GM18505 (cell line): Measurements from ENCODE around the gene CADPS.
A peak's percentile ranks its signal among the peaks of the same experiment; 100 is the strongest.

Experiments used
- ATAC-seq: cut with Tn5 transposase; IDR thresholded peaks from one replicate; pipeline ENCODE4 v1.9.1; 2021; ENCODE audit not compliant: unreplicated experiment
- POLR2A ChIP-seq: IDR thresholded peaks from 4 replicates; pipeline ENCODE4 v1.6.1; 2011; ENCODE audit warnings: borderline replicate concordance; ENCODE audit not compliant: insufficient read depth, insufficient read length; ENCODE audit errors: extremely low read depth

CADPS gene

DNA sequence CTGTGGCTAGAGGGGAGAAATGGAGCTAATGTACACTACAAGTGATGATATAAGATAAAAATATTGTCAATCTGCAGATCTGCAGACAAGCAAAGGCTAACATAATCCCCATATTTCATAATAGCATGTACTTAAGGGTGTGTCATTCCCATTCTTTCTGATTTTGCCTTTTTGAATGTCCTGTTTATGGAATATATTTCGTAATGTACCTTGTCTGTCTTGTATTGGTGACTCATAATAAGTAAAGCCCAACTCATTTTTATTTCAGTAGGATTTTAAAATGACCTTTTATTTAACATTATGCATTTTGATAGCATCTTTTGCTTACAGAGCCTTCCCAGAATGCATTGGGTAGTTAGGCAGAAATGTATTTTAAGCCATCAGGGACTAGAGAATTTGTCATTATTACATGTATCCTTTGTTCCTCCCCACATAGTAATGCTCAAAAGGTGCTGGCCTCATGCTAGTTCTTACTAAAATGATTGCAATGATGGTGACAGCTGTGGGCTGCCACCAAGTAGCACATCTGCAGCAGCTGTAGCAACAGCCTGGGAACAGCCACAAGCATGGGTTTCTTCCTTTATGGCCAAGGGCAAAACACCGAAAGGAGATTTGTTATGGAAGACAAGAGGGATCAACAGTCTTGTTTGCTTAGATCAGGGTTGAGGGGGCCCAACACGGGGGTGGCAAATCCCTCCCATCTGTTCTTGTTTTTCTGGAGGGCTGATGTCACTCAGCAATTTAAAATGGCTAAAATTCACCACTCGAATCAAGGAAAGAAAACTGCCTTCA lies 188.5 kb downstream of the CADPS start:
- ATAC-seq: no peak
- TF ChIP-seq POLR2A: no peak

DNA sequence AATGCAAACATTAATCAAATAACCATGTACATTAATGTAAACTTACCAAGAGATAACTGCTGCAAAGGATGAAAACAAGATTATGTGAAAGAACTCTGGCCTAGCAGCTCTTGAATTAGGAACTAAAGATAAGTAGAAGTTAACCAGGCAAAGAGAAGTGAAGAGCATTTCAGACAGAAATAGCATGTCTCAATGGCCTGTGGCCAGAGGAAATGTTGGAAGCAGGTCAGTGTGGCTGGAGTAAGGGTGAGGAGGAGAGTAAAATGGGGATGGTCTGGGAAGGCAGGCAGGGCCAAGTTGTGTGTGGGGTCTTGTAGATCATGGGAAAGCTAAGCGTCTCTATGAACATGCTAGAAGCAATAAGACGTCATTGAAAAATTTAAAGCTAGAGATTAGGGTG lies 192.4 kb downstream of the CADPS start:
- TF ChIP-seq POLR2A: no peak
- no peak for ATAC-seq

DNA sequence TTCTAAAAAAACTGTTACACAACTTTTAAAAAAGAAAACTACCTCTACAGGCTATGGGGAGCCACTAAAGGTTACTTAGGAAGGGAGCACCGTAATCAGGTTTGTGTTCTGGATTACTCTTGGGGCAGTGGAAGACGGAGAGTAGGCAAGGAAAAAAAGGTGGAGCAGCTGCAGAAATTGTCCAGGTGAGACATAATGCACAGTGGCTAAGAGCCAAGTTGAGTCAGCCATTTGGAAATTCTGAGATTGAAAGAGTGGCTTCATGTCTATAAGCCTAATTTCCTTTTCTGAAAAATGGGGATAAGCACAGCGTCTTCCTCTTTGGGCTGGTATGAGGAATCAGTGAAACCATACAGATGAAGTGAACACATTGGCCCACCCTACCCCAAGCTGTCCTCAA lies 195.2 kb downstream of the CADPS start:
- ATAC-seq: no peak
- TF ChIP-seq POLR2A: no peak

DNA sequence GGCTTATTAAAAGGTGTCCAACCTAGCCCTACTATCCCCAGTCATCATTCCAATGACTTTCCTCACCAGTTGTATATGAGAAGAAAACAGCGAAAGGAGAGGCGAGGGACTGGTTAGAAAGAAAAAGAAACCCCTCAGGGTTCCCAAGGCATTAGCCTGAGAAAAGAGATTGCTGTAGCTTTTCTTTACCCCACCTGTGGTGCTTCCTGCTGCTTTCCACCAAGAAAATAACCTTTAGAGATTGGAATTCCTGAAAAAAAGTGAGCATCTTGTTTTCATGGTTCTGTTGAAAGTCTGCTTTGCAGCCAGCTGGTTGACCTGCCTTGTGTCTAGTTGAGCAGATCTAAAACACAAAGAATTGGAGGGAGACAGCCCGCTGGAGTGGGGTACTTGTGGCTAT lies 196.4 kb downstream of the CADPS start:
- ATAC-seq: no peak
- no peak for TF ChIP-seq POLR2A

DNA sequence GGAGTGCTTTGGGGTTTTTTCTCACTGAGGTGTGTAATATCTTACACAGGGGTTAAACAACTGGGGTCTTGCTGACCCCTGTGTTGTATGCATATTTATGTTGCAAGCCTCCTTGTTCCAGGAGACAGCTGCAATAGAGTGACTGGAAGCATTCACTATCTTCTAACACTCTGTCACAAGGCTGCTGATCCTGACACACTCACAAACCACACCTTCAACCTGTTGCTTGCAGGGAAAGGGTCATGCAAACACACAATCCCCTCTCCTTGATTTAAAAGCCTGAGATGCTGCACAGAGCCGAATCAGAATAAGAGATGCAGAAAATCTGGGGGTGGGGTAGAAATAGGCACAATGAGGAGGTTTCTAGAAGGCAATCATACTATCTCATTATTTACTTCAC lies 197.3 kb downstream of the CADPS start:
- TF ChIP-seq POLR2A: no peak
- no peak for ATAC-seq

DNA sequence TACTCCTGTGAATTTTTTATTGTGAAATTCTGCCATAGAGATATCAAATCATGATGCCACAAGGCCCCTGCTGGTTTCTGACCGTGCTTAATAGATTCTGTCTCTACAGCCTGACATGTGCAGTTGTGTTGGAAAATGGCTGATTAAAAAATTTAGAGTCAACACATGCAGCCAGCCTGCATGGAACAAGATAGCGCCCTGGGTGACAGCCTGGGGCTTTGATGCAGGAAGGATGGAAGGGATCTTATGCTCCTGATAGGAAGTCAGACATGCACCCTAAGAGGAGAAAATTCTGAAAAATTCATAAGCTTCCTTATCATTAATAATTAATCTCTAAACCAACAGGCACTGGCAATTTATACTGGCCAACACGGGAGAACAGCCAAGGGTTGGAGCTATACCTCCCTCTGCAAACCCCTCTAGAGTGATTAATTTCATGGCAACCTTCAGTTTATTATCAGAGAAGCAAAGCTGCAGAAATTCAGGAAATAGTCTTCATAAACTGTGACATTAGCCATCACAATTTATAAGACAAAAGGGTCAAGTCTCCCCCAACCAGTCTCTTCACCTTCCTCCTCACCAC lies 198.4 kb downstream of the CADPS start:
- ATAC-seq: no peak
- no peak for TF ChIP-seq POLR2A

DNA sequence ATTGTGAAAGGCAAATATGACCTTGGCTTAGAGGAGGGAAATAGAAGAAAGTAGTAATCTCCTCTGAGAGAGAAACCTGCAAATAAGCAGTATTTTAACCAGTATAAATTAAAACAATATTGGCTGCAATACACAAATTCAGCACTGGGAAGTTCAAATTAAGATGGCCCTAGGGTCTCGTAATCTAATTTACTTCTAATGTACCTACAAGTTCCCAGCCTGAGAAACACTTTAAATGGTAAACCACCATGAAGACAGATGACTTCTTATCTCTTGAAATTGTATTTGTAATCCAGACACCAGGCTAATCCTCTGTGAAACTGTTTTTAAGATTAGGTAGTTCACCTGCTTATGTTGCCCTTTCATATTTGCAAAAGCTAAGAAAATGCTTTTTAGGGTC lies 199.7 kb downstream of the CADPS start:
- ATAC-seq: no peak
- TF ChIP-seq POLR2A: no peak

DNA sequence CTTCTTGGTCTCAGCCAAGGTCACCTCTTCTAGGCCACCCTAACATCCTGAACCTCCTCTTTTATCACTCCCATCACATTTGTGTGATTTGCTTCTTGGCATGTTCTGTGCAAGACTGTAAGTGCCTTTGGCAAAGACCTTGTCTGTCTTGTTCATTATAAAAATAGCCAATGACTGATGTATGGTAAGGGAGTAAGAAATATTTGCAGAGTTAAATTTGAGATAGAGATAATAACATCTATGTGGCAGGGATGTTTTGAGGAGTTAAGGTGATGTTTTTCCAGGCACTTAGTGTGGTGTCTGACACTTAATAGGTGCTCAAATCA lies 202.3 kb downstream of the CADPS start:
- no peak for TF ChIP-seq POLR2A
- no peak for ATAC-seq

DNA sequence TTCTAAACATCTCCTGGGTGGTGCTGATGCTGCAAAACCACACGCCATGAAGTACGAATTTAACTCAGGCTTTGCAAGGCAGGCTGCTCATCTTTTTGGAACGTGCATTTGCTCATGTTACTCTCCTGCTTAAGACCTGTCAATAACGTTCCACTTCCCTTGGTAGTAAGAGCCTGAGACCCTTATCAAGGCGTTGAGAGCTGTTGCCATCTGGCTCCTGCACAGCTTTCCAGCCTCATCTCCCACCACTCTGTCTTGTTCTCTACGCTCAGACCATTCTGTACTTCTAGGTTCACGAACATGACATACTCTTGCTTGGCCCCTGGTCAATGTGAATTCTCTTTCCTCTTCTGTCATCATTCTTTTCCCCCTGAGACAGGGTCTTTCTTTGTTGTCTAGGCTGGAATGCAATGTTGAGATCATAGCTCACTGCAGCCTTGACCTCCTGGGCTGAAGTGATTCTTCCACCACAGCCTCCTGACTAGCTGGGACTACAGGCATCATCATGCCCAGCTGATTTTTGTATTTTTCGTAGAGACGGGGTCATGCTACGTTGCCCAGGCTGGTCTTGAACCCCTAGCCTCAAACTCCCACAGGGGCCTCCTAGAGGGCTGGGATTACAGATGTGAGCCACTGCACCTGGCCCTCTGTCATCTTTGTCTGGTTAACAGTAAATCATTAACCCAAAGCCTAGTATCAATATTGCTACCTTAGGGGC lies 202.8 kb downstream of the CADPS start:
- peak; percentile 63 for ATAC-seq
- no peak for TF ChIP-seq POLR2A

DNA sequence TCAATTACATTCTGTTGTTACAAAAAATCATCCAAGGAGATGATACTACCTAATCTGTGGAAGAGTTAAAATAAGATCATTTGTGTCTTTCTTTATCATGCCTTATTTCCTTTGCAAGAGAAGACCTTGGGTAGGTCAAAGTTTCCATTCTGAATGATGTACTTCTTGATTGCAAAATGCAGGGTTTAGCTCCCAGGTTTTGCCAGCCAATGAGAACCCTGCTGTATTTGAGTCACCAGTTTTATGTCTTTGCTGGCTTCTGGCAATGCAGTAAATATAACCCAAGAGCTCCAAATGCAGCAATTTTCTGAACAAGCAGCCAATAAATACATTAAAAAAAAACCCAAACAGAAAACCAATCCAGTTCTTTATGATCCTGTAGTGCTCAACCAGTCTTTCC lies 204.9 kb downstream of the CADPS start:
- no peak for ATAC-seq
- TF ChIP-seq POLR2A: no peak

DNA sequence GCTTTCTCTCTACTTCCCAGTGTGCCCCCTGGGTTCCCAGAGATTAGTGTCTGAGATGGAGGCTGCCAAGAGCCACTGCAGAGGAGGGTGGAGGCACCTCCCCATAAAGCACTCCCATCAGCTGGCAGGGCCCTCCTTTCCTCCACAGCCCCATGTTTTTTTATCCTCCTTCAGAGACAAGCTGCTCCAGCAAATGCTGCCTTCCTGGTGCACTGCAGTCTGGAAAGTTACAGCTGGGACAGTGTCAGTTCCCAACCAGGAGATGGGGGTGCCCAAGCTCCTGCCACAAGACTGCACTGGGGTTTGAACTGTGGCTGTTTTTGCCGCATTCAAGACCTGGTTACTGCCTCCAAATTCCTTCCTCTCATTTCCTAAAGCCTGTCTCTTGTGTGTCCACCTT lies 206.1 kb downstream of the CADPS start:
- no peak for ATAC-seq
- no peak for TF ChIP-seq POLR2A

DNA sequence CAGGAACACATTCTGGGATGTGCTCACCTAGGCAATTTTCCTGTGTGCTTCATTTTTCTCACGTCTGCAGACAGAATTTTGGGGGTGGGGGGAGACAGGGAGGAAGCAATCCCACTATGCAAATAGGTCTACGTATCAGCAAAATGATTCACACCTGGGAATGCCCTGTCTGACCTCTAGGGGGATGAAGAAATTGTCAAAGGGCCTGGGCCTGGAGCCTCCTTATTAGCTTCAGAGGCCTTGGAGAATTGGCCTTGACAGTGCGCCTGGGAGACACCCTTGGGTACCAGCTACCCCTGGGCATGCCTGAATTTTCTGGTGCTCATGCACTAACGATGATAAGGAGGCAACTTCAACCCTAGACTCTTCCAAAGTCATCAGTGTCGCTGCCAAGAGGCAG lies 207.5 kb downstream of the CADPS start:
- TF ChIP-seq POLR2A: no peak
- no peak for ATAC-seq

DNA sequence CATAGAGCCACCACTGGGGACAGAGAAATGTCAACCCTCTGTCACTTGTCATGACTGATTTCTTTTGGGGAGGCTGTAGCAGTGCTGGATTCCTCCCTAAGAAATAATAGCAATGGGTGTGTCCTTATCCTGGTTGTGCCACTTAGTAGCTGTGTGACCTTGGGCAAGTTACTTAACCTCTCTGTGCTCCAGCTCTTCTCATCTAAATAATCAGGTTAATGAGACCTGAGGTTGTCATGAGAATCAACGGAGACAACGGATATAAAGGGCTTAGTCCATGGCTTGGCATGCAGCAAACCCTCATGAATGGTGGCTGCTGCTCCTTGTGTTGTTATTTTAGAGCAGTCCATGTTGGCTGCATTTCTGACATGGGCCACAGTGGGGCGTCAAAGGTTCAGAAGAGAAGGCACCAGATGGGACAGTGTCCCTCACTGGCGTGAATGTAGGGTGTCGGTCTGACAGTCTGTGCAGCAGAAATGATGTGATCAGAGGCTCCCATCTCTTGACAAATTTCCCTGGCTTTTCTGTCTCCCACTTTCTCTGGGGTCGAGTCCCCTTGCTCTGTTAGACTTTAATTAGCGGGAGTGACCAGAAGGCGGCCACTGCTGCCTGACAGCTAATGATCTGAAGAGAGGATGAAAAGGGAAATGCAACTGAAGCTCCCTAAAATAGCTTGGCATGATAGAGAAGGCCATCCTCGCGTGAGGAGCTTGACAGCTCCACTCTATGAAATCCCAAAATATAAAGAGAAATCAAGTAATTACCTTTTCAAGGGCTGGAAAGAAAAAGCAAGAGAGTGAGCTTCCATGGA lies 209.4 kb downstream of the CADPS start:
- peak; percentile 78 for ATAC-seq
- TF ChIP-seq POLR2A: no peak
